Measurements from ENCODE around the gene MMP8. TPM values are rescaled to one million over a fixed set of nuclear protein-coding genes. Genes with fewer than 3 reads are reported as not detected.

MMP8 gene
- total and polyA plus RNA-seq, 10 of the 15 experiments (the other 5 are each of a cell fraction or from before 2014, with no cell fraction given) = 0.01 TPM; not detected in 9

GRCh38 chr11:102771351-102771750, 46.6 kb upstream of the MMP8 start (continued):
- TF ChIP-seq, protein P1, sequence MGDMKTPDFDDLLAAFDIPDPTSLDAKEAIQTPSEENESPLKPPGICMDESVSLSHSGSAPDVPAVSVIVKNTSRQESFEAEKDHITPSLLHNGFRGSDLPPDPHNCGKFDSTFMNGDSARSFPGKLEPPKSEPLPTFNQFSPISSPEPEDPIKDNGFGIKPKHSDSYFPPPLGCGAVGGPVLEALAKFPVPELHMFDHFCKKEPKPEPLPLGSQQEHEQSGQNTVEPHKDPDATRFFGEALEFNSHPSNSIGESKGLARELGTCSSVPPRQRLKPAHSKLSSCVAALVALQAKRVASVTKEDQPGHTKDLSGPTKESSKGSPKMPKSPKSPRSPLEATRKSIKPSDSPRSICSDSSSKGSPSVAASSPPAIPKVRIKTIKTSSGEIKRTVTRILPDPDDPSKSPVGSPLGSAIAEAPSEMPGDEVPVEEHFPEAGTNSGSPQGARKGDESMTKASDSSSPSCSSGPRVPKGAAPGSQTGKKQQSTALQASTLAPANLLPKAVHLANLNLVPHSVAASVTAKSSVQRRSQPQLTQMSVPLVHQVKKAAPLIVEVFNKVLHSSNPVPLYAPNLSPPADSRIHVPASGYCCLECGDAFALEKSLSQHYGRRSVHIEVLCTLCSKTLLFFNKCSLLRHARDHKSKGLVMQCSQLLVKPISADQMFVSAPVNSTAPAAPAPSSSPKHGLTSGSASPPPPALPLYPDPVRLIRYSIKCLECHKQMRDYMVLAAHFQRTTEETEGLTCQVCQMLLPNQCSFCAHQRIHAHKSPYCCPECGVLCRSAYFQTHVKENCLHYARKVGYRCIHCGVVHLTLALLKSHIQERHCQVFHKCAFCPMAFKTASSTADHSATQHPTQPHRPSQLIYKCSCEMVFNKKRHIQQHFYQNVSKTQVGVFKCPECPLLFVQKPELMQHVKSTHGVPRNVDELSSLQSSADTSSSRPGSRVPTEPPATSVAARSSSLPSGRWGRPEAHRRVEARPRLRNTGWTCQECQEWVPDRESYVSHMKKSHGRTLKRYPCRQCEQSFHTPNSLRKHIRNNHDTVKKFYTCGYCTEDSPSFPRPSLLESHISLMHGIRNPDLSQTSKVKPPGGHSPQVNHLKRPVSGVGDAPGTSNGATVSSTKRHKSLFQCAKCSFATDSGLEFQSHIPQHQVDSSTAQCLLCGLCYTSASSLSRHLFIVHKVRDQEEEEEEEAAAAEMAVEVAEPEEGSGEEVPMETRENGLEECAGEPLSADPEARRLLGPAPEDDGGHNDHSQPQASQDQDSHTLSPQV (IDR thresholded peaks at IDR 0.05) = no peak
- TF ChIP-seq KLF5 (IDR thresholded peaks at IDR 0.05; ENCODE audit: partially characterized antibody) = no peak

DNA sequence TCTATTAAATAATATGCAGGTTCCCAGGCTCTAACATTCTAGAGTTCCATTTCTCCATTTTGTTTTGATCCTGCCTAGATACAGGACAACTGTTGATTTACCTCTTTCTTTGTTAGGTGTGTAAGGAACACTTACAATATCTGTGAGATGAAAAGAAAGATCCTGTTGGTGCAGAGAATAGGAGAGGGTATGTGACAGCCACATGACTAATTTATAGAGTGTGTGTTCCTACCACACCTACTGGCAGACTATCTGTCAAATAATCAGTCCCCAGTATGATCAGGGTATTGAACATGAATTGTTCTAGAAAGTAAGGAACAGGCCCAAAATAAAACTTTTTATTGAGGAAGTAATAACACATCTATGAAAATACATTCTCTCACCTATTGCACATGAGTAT, 45.4 kb upstream of the MMP8 start:
- ChIA-PET POLR2A (no interaction called here), CTCF (no interaction called here), SMC1A (ENCODE audit: uncharacterized antibody, unreplicated experiment) (no interaction called here), RAD21 (ENCODE audit: unreplicated experiment) (no interaction called here)
- Histone ChIP-seq H3K27ac (ENCODE audit: control insufficient read depth, insufficient read depth) (no peak overlapping the region), H3K4me3 (no peak overlapping the region), H3K27me3 (replicated peaks in 1 of 2; ENCODE audit: control insufficient read depth in 2 of 2, insufficient read depth in 2 of 2, low read length in 1 of 2) (no peaks in the 10 kb centered on the region), H3K79me2 (ENCODE audit: control insufficient read depth, insufficient read depth, low read length) (no peaks in the 10 kb centered on the region), H4K20me1 (ENCODE audit: control insufficient read depth, insufficient read depth) (no peaks in the 10 kb centered on the region), H3K4me1 (ENCODE audit: control insufficient read depth, insufficient read depth, low read length) (no peaks in the 10 kb centered on the region), H3K9ac (ENCODE audit: control insufficient read depth, insufficient read depth, low read length) (no peak overlapping the region), H3K4me2 (ENCODE audit: control insufficient read depth, insufficient read depth) (no peak overlapping the region), H3K9me3 (replicated peaks; ENCODE audit: control insufficient read depth, insufficient read depth, low read length) (no peaks in the 10 kb centered on the region), H3K36me3 (ENCODE audit: control insufficient read depth in 2 of 2, insufficient read depth in 2 of 2, low read length in 1 of 2) (no peaks in the 10 kb centered on the region), H2AFZ (ENCODE audit: control insufficient read depth, low read depth, low read length) (no peak overlapping the region)
- FAIRE-seq = no peak
- in situ Hi-C loops (cut with MboI) (no loop called here), intact Hi-C loops (cut with micrococcal nuclease; ENCODE audit: unreplicated experiment) (no loop called here)
- ATAC-seq = no peak
- no TSS peak for BruUV-seq (replicated peaks)
- no peak for DNase-seq (ENCODE audit: low read depth, low spot score)
- TF ChIP-seq ZBTB40 (IDR thresholded peaks at IDR 0.05; ENCODE audit: borderline replicate concordance) (no peak), RBBP5 (conservative IDR thresholded peaks at IDR 0.05) (no peak), BMI1 (IDR thresholded peaks at IDR 0.05; ENCODE audit: borderline replicate concordance) (no peak), ZBED1 (IDR thresholded peaks at IDR 0.05; ENCODE audit: borderline replicate concordance) (no peak), BRCA1 (IDR thresholded peaks at IDR 0.05; ENCODE audit: low read depth, low read length) (no peak), NFXL1 (IDR thresholded peaks at IDR 0.05; ENCODE audit: borderline replicate concordance) (no peak), PML (IDR thresholded peaks at IDR 0.05; ENCODE audit: low read length) (no peak), ZNF622 (IDR thresholded peaks at IDR 0.05) (no peak)
- TF ChIP-seq, protein P2, sequence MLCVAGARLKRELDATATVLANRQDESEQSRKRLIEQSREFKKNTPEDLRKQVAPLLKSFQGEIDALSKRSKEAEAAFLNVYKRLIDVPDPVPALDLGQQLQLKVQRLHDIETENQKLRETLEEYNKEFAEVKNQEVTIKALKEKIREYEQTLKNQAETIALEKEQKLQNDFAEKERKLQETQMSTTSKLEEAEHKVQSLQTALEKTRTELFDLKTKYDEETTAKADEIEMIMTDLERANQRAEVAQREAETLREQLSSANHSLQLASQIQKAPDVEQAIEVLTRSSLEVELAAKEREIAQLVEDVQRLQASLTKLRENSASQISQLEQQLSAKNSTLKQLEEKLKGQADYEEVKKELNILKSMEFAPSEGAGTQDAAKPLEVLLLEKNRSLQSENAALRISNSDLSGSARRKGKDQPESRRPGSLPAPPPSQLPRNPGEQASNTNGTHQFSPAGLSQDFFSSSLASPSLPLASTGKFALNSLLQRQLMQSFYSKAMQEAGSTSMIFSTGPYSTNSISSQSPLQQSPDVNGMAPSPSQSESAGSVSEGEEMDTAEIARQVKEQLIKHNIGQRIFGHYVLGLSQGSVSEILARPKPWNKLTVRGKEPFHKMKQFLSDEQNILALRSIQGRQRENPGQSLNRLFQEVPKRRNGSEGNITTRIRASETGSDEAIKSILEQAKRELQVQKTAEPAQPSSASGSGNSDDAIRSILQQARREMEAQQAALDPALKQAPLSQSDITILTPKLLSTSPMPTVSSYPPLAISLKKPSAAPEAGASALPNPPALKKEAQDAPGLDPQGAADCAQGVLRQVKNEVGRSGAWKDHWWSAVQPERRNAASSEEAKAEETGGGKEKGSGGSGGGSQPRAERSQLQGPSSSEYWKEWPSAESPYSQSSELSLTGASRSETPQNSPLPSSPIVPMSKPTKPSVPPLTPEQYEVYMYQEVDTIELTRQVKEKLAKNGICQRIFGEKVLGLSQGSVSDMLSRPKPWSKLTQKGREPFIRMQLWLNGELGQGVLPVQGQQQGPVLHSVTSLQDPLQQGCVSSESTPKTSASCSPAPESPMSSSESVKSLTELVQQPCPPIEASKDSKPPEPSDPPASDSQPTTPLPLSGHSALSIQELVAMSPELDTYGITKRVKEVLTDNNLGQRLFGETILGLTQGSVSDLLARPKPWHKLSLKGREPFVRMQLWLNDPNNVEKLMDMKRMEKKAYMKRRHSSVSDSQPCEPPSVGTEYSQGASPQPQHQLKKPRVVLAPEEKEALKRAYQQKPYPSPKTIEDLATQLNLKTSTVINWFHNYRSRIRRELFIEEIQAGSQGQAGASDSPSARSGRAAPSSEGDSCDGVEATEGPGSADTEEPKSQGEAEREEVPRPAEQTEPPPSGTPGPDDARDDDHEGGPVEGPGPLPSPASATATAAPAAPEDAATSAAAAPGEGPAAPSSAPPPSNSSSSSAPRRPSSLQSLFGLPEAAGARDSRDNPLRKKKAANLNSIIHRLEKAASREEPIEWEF (IDR thresholded peaks at IDR 0.05; ENCODE audit: insufficient replicate concordance, low read depth, low read length) = no peak

Measured in GM12878 (cell line).